HG03175 (cell line): ENCODE measurements around the gene ANKHD1.
A peak's percentile ranks its signal among the peaks of the same experiment; 100 is the strongest.

Experiments used
- ATAC-seq: cut with Tn5 transposase; IDR thresholded peaks from one replicate; pipeline ENCODE4 v1.9.1; 2021; ENCODE audit warnings: mild to moderate bottlenecking, moderate library complexity; ENCODE audit not compliant: unreplicated experiment

The ANKHD1 gene

GRCh38 chr5:140372971-140373487 is 28.6 kb upstream of the ANKHD1 start:
- ATAC-seq, result no peak

- no peak for ATAC-seq
These were observed 20.3 kb upstream of the ANKHD1 start for GRCh38 chr5:140381351-140381750.

- ATAC-seq, result no peak
These were observed 19.7 kb upstream of the ANKHD1 start for GRCh38 chr5:140381972-140382371.

GRCh38 chr5:140382866-140383265 is 18.8 kb upstream of the ANKHD1 start:
- no peak for ATAC-seq

GRCh38 chr5:140383300-140383699 is 18.3 kb upstream of the ANKHD1 start:
- ATAC-seq, result no peak

GRCh38 chr5:140388052-140388451 is 13.6 kb upstream of the ANKHD1 start:
- ATAC-seq, result no peak

- no peak for ATAC-seq
These were observed 10.3 kb upstream of the ANKHD1 start for GRCh38 chr5:140391312-140391711.

GRCh38 chr5:140391732-140392131 is 9.9 kb upstream of the ANKHD1 start:
- no peak for ATAC-seq

GRCh38 chr5:140393738-140394137 is 7.9 kb upstream of the ANKHD1 start:
- no peak for ATAC-seq

GRCh38 chr5:140398379-140398811 is 3.2 kb upstream of the ANKHD1 start:
- no peak for ATAC-seq

GRCh38 chr5:140399979-140400729 is 1.5 kb upstream of the ANKHD1 start:
- ATAC-seq, result no peak

- peak; percentile 70 for ATAC-seq
These were observed 787 bp upstream of the ANKHD1 start for GRCh38 chr5:140400730-140401361.

- ATAC-seq, result peak; percentile 0
These were observed 833 bp downstream of the ANKHD1 start for GRCh38 chr5:140402258-140403074.

GRCh38 chr5:140403613-140404012 is 2.0 kb downstream of the ANKHD1 start:
- no peak for ATAC-seq

GRCh38 chr5:140408750-140409241 is 7.2 kb downstream of the ANKHD1 start:
- no peak for ATAC-seq

GRCh38 chr5:140413230-140413629 is 11.6 kb downstream of the ANKHD1 start:
- no peak for ATAC-seq

GRCh38 chr5:140417235-140417634 is 15.6 kb downstream of the ANKHD1 start:
- ATAC-seq, result no peak

GRCh38 chr5:140418862-140419520 is 17.4 kb downstream of the ANKHD1 start:
- no peak for ATAC-seq

GRCh38 chr5:140420226-140420570 is 18.6 kb downstream of the ANKHD1 start:
- no peak for ATAC-seq

GRCh38 chr5:140420665-140421361 is 19.2 kb downstream of the ANKHD1 start:
- no peak for ATAC-seq
